ENCODE data around the gene SPOCK3. TPM values are rescaled to one million over a fixed set of nuclear protein-coding genes. Genes with fewer than 3 reads are reported as not detected.

Gene SPOCK3
- total RNA-seq, 1 experiment from 2014 or later, result 1.9 TPM

- CTCF ChIA-PET, result no interaction called here
- ATAC-seq, result peak; percentile 91
Observed at GRCh38 chr4:167031534-167032156, 202.6 kb downstream of the SPOCK3 start.

GRCh38 chr4:167028976-167029375 lies 205.3 kb downstream of the SPOCK3 start:
- peaks cover 30% of the 10 kb centered on the region for H3K4me1 ChIP-seq (ENCODE audit: insufficient read depth, low read length)
- H3K9me3 ChIP-seq (ENCODE audit: low read length), result no peaks in the 10 kb centered on the region
- no peak overlapping the region for H3K4me2 ChIP-seq (ENCODE audit: low read length)
- DNase-seq (no peak), ATAC-seq (no peak)
- H3F3A ChIP-seq (ENCODE audit: low read length, unreplicated experiment), result no peaks in the 10 kb centered on the region
- intact Hi-C loops (cut with micrococcal nuclease), result no loop called here
- H3K9me2 ChIP-seq (replicated peaks; ENCODE audit: low read length), result no peaks in the 10 kb centered on the region
- H2AFZ ChIP-seq (ENCODE audit: low read length), result no peak overlapping the region
- no peaks in the 10 kb centered on the region for H3K79me2 ChIP-seq (ENCODE audit: low read length)
- CTCF ChIA-PET, result no interaction called here
- POLR2A ChIA-PET (ENCODE audit: unreplicated experiment), result no interaction called here
- no peaks in the 10 kb centered on the region for H4K20me1 ChIP-seq (ENCODE audit: low read length)
- BruUV-seq (replicated peaks), result no TSS peak
- H3K27me3 ChIP-seq (ENCODE audit: low read length), result no peaks in the 10 kb centered on the region
- TF ChIP-seq EZH2 (IDR thresholded peaks at IDR 0.05; ENCODE audit: low read length, unreplicated experiment) (no peak), EZH2phosphoT487 (IDR thresholded peaks at IDR 0.05; ENCODE audit: borderline replicate concordance, low read length) (no peak)
- TF ChIP-seq, protein P1, sequence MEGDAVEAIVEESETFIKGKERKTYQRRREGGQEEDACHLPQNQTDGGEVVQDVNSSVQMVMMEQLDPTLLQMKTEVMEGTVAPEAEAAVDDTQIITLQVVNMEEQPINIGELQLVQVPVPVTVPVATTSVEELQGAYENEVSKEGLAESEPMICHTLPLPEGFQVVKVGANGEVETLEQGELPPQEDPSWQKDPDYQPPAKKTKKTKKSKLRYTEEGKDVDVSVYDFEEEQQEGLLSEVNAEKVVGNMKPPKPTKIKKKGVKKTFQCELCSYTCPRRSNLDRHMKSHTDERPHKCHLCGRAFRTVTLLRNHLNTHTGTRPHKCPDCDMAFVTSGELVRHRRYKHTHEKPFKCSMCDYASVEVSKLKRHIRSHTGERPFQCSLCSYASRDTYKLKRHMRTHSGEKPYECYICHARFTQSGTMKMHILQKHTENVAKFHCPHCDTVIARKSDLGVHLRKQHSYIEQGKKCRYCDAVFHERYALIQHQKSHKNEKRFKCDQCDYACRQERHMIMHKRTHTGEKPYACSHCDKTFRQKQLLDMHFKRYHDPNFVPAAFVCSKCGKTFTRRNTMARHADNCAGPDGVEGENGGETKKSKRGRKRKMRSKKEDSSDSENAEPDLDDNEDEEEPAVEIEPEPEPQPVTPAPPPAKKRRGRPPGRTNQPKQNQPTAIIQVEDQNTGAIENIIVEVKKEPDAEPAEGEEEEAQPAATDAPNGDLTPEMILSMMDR (conservative IDR thresholded peaks at IDR 0.05; ENCODE audit: low read depth, low read length), result no peak
- no peak overlapping the region for H3K4me3 ChIP-seq (ENCODE audit: low read length)
- no peak overlapping the region for H3K27ac ChIP-seq (ENCODE audit: low read length)
- no peaks in the 10 kb centered on the region for H3K36me3 ChIP-seq (ENCODE audit: low read depth, low read length)
- no peak overlapping the region for H3K9ac ChIP-seq (ENCODE audit: low read length)

More at GRCh38 chr4:167031534-167032156, 202.6 kb downstream of the SPOCK3 start:
- Histone ChIP-seq H3K27ac (ENCODE audit: low read length) (peak overlapping the region; percentile 60), H2AFZ (ENCODE audit: low read length) (no peak overlapping the region), H3K4me1 (ENCODE audit: insufficient read depth, low read length) (peaks cover 17% of the 10 kb centered on the region), H3K79me2 (ENCODE audit: low read length) (no peaks in the 10 kb centered on the region), H3K4me3 (ENCODE audit: low read length) (no peak overlapping the region), H3K9ac (ENCODE audit: low read length) (no peak overlapping the region), H3K9me2 (replicated peaks; ENCODE audit: low read length) (no peaks in the 10 kb centered on the region), H3K4me2 (ENCODE audit: low read length) (peak overlapping the region; percentile 55), H3K27me3 (ENCODE audit: low read length) (no peaks in the 10 kb centered on the region), H3K36me3 (ENCODE audit: low read depth, low read length) (no peaks in the 10 kb centered on the region), H3F3A (ENCODE audit: low read length, unreplicated experiment) (no peaks in the 10 kb centered on the region), H4K20me1 (ENCODE audit: low read length) (no peaks in the 10 kb centered on the region), H3K9me3 (ENCODE audit: low read length) (no peaks in the 10 kb centered on the region)
- no TSS peak for BruUV-seq (replicated peaks)
- POLR2A ChIA-PET (ENCODE audit: unreplicated experiment), result interaction anchor here (0.6 kb wide), 1 partner anchor 33 kb away, joined by 3 read pairs; no protein-coding TSS in a partner anchor
- peak; percentile 63 for DNase-seq
- intact Hi-C loops (cut with micrococcal nuclease), result loop anchor here (5.0 kb wide), 1 partner anchor 186 kb away; no protein-coding TSS in a partner anchor
- TF ChIP-seq, protein P1 (conservative IDR thresholded peaks at IDR 0.05; ENCODE audit: low read depth, low read length), result no peak
- TF ChIP-seq EZH2 (IDR thresholded peaks at IDR 0.05; ENCODE audit: low read length, unreplicated experiment) (no peak), EZH2phosphoT487 (IDR thresholded peaks at IDR 0.05; ENCODE audit: borderline replicate concordance, low read length) (no peak)

GRCh38 chr4:167025670-167026069 lies 208.6 kb downstream of the SPOCK3 start:
- BruUV-seq (replicated peaks), result no TSS peak
- ATAC-seq, result peak; percentile 82

More at GRCh38 chr4:167025670-167026069, 208.6 kb downstream of the SPOCK3 start:
- TF ChIP-seq EZH2phosphoT487 (IDR thresholded peaks at IDR 0.05; ENCODE audit: borderline replicate concordance, low read length), result no peak
- TF ChIP-seq, protein P1 (conservative IDR thresholded peaks at IDR 0.05; ENCODE audit: low read depth, low read length), result no peak
- no peak for TF ChIP-seq EZH2 (IDR thresholded peaks at IDR 0.05; ENCODE audit: low read length, unreplicated experiment)
- H3K36me3 ChIP-seq (ENCODE audit: low read depth, low read length), result no peaks in the 10 kb centered on the region
- no peaks in the 10 kb centered on the region for H4K20me1 ChIP-seq (ENCODE audit: low read length)
- intact Hi-C loops (cut with micrococcal nuclease), result no loop called here
- H3K4me3 ChIP-seq (ENCODE audit: low read length), result no peak overlapping the region
- peak overlapping the region; percentile 28; the same call in 1 of the 2 replicates for H2AFZ ChIP-seq (ENCODE audit: low read length)
- peak; percentile 76 for DNase-seq
- no peak overlapping the region for H3K4me2 ChIP-seq (ENCODE audit: low read length)
- no peaks in the 10 kb centered on the region for H3K27me3 ChIP-seq (ENCODE audit: low read length)
- H3K9ac ChIP-seq (ENCODE audit: low read length), result no peak overlapping the region
- no peaks in the 10 kb centered on the region for H3K79me2 ChIP-seq (ENCODE audit: low read length)
- H3K9me3 ChIP-seq (ENCODE audit: low read length), result no peaks in the 10 kb centered on the region
- no peaks in the 10 kb centered on the region for H3F3A ChIP-seq (ENCODE audit: low read length, unreplicated experiment)
- ChIA-PET POLR2A (ENCODE audit: unreplicated experiment) (no interaction called here), CTCF (no interaction called here)
- H3K27ac ChIP-seq (ENCODE audit: low read length), result peak overlapping the region; percentile 42
- no peaks in the 10 kb centered on the region for H3K9me2 ChIP-seq (replicated peaks; ENCODE audit: low read length)
- peaks cover 27% of the 10 kb centered on the region for H3K4me1 ChIP-seq (ENCODE audit: insufficient read depth, low read length)

Measured in PC-3 (cell line).